Activated naive CD4-positive, alpha-beta T cell treated with anti-CD3 and anti-CD28 coated beads, Interleukin-2, amount 10 ng/mL, durations not matched to agents 7 days and 5 days (primary cell): Measurements from ENCODE around the gene PPP1R13B.

Experiments used
- CTCF ChIA-PET: fragments of 350-600 bp; sonication (Branson Sonifier 250); formaldehyde crosslinking; loops from one replicate; lab custom pipeline; 2021; ENCODE audit warnings: antibody characterized with exemption; lab: Charles Lee
- DNase-seq: peaks from one replicate; pipeline ENCODE4 v3.0.0-alpha.2; 2020
- H3K27ac Mint-ChIP-seq: one replicate; pipeline ENCODE4 v1.8.0; 2021; ENCODE audit warnings: mild to moderate bottlenecking, moderate library complexity, mixed read lengths
- H3K27me3 Mint-ChIP-seq: one replicate; pipeline ENCODE4 v1.8.0; 2021; ENCODE audit warnings: mild to moderate bottlenecking, mixed read lengths
- H3K36me3 Mint-ChIP-seq: one replicate; pipeline ENCODE4 v1.8.0; 2021; ENCODE audit warnings: mixed read lengths
- H3K4me1 Mint-ChIP-seq: one replicate; pipeline ENCODE4 v1.8.0; 2021; ENCODE audit warnings: mixed read lengths
- H3K4me3 Mint-ChIP-seq: one replicate; pipeline ENCODE4 v1.8.0; 2021; ENCODE audit warnings: mild to moderate bottlenecking, moderate library complexity, mixed read lengths
- H3K9me3 Mint-ChIP-seq: one replicate; pipeline ENCODE4 v1.8.0; 2021; ENCODE audit warnings: mixed read lengths

Gene PPP1R13B

DNA sequence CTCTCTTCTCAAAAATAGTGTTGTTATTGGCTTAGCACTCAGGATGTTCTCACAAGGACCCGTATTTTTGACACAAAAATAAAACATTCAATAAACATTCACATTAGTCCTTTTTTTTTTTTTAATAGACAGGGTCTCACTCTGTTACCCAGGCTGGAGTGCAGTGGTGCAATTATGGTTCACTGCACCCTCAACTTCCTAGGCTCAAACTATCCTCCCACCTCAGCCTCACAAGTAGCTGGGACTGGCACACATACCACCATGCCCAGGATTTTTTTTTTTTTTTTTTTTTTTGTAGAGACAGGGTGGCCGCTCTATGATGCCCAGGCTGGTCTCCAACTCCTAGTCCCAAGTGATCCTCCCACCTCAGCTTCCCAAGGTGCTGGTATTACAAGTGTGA is 27.0 kb downstream of the PPP1R13B start:
- no peak overlapping the region for H3K4me3 Mint-ChIP-seq
- CTCF ChIA-PET, result interaction anchor here (0.7 to 1.8 kb wide), 2 partner anchors 12 to 174 kb away, joined by 5 to 7 read pairs; no protein-coding TSS in a partner anchor
- H3K27ac Mint-ChIP-seq, result no peak overlapping the region
- H3K27me3 Mint-ChIP-seq, result peaks cover 4% of the 10 kb centered on the region
- H3K4me1 Mint-ChIP-seq, result peaks cover 6% of the 10 kb centered on the region
- H3K9me3 Mint-ChIP-seq, result no peaks in the 10 kb centered on the region
- no peak for DNase-seq
- H3K36me3 Mint-ChIP-seq, result no peaks in the 10 kb centered on the region

DNA sequence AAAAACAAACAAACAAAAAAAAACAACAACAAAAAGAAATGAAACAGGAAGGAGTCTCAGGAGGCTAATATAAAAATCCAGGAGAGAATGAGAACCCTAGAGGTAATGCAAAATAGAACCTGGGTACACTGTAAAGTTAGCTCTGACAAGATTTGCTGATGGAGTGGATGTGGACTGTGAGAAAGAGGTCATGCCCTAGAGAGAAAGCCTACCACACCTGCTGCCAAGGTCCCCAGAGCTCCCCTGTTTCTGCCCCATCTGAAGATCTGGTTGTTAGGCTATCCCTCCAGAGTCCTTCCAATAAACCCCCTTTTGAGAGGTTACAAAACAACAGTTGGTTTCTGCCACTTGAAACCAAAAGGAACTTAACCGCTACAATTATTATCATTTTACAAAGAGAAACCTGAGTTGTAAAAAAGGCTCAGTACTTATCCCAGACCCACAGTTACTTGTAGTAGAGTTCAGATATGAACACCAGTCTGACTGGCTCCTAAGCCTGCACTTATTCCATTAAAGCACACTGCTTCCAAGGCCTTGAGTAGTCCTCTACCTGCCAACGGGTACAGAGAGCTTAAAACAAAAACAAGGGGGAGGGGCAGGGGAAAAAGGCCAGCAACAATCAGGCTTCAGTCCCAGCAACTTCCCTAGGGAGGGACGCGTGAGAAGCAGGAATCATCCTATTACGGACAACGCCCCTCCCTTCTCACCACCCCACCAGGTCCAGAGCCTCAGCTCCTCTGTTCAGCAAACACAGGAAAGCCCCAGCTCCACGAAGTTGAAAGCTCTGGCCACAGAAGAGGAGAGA is 27.7 kb downstream of the PPP1R13B start:
- CTCF ChIA-PET, result interaction anchor here (0.7 to 1.8 kb wide), 2 partner anchors 11 to 175 kb away, joined by 5 to 7 read pairs; no protein-coding TSS in a partner anchor

DNA sequence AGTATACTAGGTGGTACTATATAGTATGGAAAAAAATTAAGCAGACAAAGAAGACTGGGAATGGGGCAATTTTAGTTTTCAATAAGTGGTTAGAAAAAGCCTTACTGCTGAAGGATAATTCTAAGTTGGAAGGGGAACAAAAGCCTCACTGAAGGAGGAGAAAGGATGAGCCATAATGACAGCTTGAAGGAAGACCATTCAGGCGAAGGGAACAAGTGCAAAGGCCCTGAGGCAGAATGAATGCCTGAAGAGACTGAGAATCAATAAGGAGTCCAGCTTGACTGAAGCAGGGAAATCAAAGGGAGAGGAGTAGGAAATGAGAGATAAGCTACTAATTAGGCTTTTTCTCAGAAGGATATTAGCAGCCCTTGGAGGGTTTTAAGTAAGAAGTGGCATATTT is 28.5 kb downstream of the PPP1R13B start:
- H3K36me3 Mint-ChIP-seq, result no peaks in the 10 kb centered on the region
- no peak overlapping the region for H3K27ac Mint-ChIP-seq
- H3K4me1 Mint-ChIP-seq, result peaks cover 6% of the 10 kb centered on the region
- no peaks in the 10 kb centered on the region for H3K9me3 Mint-ChIP-seq
- DNase-seq, result no peak
- H3K4me3 Mint-ChIP-seq, result no peak overlapping the region
- peaks cover 4% of the 10 kb centered on the region for H3K27me3 Mint-ChIP-seq
- CTCF ChIA-PET, result interaction anchor here (1.8 kb wide), 1 partner anchor 10 kb away, joined by 7 read pairs; no protein-coding TSS in a partner anchor

More for the DNA sequence above, 27.7 kb downstream of the PPP1R13B start:
- Mint-ChIP-seq H3K9me3 (no peaks in the 10 kb centered on the region), H3K4me3 (no peak overlapping the region), H3K36me3 (no peaks in the 10 kb centered on the region), H3K27me3 (peaks cover 4% of the 10 kb centered on the region), H3K4me1 (peaks cover 6% of the 10 kb centered on the region), H3K27ac (no peak overlapping the region)
- DNase-seq, result no peak

DNA sequence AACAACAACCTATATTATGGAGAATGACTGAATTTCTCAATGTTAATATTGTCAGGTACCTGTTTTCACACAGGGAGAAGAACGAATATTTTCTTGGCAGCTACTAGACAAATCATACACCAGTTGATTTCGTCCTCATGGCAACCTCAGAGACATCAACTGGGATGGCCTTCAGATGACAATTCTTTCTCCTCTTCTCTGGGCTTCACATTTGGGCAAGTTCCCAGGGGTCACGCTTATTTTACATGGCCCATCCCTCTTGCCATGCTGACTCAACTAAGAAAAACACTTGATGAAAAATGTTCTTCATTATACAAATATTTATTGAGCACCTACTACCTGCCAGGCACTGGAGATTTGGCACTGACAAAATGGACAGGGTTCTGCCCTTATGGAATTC is 29.0 kb downstream of the PPP1R13B start:
- CTCF ChIA-PET, result no interaction called here

DNA sequence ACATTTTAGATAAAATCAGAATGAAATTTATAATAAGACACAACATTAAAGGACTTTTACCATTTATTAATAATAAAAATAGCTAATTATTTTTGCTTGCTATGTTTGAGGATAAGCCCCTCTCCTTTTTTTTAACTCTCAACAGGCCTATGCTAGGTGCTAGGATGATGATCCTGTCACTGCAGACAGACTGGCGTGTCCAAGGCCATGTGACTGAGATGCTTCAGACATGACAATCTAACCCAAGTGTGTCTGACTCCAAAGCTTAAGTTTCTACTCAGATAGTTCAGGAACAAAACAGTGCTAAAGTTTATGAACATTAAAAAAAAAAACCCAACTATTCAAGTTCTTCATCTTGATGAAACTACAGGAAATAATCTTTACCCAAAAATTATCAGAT is 29.8 kb downstream of the PPP1R13B start:
- DNase-seq, result no peak
- peaks cover 6% of the 10 kb centered on the region for H3K4me1 Mint-ChIP-seq
- H3K9me3 Mint-ChIP-seq, result no peaks in the 10 kb centered on the region
- no peak overlapping the region for H3K27ac Mint-ChIP-seq
- CTCF ChIA-PET, result interaction anchor here (0.8 to 1.1 kb wide), 2 partner anchors 9 to 20 kb away, joined by 3 to 6 read pairs; no protein-coding TSS in a partner anchor
- no peak overlapping the region for H3K4me3 Mint-ChIP-seq
- H3K36me3 Mint-ChIP-seq, result no peaks in the 10 kb centered on the region
- peaks cover 4% of the 10 kb centered on the region for H3K27me3 Mint-ChIP-seq

More for the DNA sequence above, 29.0 kb downstream of the PPP1R13B start:
- H3K4me1 Mint-ChIP-seq, result peaks cover 6% of the 10 kb centered on the region
- H3K27me3 Mint-ChIP-seq, result peaks cover 4% of the 10 kb centered on the region
- H3K36me3 Mint-ChIP-seq, result no peaks in the 10 kb centered on the region
- H3K27ac Mint-ChIP-seq, result no peak overlapping the region
- no peaks in the 10 kb centered on the region for H3K9me3 Mint-ChIP-seq
- DNase-seq, result no peak
- H3K4me3 Mint-ChIP-seq, result no peak overlapping the region

DNA sequence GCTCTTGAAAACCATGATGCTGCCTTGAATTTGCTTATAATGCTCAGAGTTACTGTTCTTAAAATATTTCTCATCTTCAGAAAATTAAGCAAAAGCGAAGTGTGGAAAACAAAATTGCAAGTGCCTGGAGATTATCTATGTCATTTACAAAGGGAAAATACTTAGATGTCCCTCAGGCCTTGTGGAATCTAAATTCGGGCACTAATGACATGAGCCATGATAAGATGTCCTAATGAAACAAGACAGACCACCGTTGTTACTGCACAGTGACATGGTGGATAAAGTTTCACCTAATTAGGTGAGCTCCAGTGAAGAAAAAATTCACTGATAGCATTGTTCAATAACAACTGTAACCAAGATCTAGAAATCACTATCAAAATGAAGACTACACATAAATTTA is 30.4 kb downstream of the PPP1R13B start:
- Mint-ChIP-seq H3K4me3 (no peak overlapping the region), H3K36me3 (no peaks in the 10 kb centered on the region), H3K27ac (no peak overlapping the region), H3K27me3 (peaks cover 4% of the 10 kb centered on the region), H3K4me1 (peaks cover 6% of the 10 kb centered on the region), H3K9me3 (no peaks in the 10 kb centered on the region)
- DNase-seq, result no peak
- CTCF ChIA-PET, result interaction anchor here (0.8 to 1.1 kb wide), 2 partner anchors 9 to 20 kb away, joined by 3 to 6 read pairs; no protein-coding TSS in a partner anchor

DNA sequence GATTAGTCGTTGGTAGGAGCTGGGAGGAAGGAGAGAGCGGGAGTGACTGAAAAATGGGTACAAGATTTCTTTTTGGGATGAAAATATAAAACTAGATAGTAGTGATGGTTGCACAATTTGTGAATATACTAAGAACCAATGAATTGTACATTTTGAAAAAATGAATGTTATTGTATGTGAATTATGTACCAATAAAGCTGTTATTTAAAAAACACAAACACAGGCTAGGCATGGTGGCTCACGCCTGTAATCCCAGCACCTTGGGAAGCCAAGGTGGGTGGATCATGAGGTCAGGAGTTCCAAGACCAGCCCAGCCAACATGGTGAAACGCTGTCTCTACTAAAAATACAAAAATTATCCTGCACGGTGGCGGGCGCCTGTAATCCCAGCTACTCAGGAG is 32.1 kb downstream of the PPP1R13B start:
- H3K36me3 Mint-ChIP-seq, result no peaks in the 10 kb centered on the region
- CTCF ChIA-PET, result interaction anchor here (0.8 kb wide), 1 partner anchor 95 kb away, joined by 3 read pairs; no protein-coding TSS in a partner anchor

DNA sequence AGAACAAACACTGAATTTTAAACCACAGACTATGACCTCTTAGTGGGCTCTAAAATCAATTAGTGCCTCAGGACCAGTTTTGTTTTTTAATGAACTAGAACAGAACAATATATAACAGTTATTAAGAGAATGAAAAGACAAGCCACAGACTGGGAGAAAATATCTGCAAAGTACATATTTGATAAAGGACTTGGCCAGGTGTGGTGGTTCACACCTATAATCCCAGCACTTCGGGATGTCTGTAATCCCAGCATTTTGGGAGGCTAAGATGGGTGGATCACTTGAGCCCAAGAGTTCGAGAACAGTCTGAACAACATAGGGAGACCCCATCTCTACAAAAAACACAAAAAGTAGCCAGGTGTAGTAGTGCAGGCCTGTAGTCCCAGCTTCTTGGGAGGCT is 36.2 kb downstream of the PPP1R13B start:
- CTCF ChIA-PET, result interaction anchor here (0.6 to 1.0 kb wide), 4 partner anchors 21 to 99 kb away, joined by 3 to 6 read pairs (median 4); no protein-coding TSS in a partner anchor
- no peak overlapping the region for H3K4me3 Mint-ChIP-seq
- H3K36me3 Mint-ChIP-seq, result no peaks in the 10 kb centered on the region
- peaks cover 8% of the 10 kb centered on the region for H3K4me1 Mint-ChIP-seq
- H3K27me3 Mint-ChIP-seq, result no peaks in the 10 kb centered on the region
- no peak for DNase-seq
- H3K9me3 Mint-ChIP-seq, result no peaks in the 10 kb centered on the region
- H3K27ac Mint-ChIP-seq, result no peak overlapping the region

More for the DNA sequence above, 32.1 kb downstream of the PPP1R13B start:
- H3K4me3 Mint-ChIP-seq, result no peak overlapping the region
- H3K27me3 Mint-ChIP-seq, result no peaks in the 10 kb centered on the region
- H3K4me1 Mint-ChIP-seq, result peaks cover 6% of the 10 kb centered on the region
- H3K27ac Mint-ChIP-seq, result no peak overlapping the region
- H3K9me3 Mint-ChIP-seq, result no peaks in the 10 kb centered on the region
- DNase-seq, result no peak

DNA sequence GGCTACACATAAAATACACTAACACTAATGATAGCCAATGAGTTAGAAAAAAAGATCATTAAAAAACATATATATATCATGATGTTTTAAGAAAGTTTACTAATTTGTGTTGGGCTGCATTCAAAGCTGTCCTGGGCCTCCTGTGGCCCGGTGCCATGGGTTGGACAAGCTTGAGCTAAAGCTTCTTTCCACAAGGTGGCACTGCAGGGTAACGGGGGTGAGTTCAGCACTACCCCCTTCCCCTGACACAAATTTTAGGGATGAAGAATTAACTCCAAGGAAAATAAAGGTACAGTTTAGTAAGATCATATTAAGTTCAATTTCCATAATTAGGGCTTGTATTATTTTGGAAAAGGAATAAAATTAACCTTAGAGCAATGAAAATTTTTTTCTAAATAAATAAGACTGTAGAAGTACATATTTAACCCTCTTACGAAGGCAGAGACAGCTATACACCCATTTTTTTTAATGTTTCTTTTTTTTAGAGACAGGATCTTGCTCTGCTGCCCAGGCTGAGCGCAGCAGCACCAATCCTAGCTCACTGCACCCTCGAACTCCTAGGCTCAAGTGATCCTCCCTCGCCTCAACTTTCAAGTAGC is 38.9 kb downstream of the PPP1R13B start:
- DNase-seq, result peak; percentile 77
- Mint-ChIP-seq H3K9me3 (no peaks in the 10 kb centered on the region), H3K27ac (no peak overlapping the region), H3K4me1 (peaks cover 8% of the 10 kb centered on the region), H3K36me3 (no peaks in the 10 kb centered on the region), H3K27me3 (no peaks in the 10 kb centered on the region), H3K4me3 (no peak overlapping the region)
- CTCF ChIA-PET, result interaction anchor here (0.6 to 5.3 kb wide), 22 partner anchors 9 to 269 kb away, joined by 3 to 46 read pairs (median 5); partner anchors contain the start of gene RD3L

DNA sequence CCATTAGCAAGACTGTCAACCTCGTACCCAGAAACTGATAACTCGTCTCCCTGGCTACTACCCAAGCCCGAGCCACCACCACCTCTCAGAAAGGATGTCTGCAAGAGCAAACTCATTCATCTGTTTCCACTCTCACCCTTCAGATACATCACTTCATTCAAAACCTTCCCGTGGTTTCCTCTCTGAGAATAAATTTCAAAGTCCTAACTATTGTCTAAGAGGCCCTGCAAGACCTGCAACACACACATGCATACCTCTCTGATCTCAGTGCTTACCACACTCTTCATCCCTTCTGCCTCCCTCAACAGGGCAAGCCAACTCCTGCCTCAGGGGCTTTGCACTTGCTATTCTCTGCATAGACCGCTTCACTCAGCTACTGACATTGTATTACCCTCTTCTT is 40.6 kb downstream of the PPP1R13B start:
- H3K4me3 Mint-ChIP-seq, result no peak overlapping the region
- peaks cover 8% of the 10 kb centered on the region for H3K4me1 Mint-ChIP-seq
- CTCF ChIA-PET, result interaction anchor here (2.6 to 5.3 kb wide), 3 partner anchors 94 to 104 kb away, joined by 8 to 46 read pairs (median 16); no protein-coding TSS in a partner anchor
- H3K27ac Mint-ChIP-seq, result no peak overlapping the region
- no peaks in the 10 kb centered on the region for H3K27me3 Mint-ChIP-seq
- H3K36me3 Mint-ChIP-seq, result no peaks in the 10 kb centered on the region
- no peaks in the 10 kb centered on the region for H3K9me3 Mint-ChIP-seq
- peak; percentile 23 for DNase-seq

DNA sequence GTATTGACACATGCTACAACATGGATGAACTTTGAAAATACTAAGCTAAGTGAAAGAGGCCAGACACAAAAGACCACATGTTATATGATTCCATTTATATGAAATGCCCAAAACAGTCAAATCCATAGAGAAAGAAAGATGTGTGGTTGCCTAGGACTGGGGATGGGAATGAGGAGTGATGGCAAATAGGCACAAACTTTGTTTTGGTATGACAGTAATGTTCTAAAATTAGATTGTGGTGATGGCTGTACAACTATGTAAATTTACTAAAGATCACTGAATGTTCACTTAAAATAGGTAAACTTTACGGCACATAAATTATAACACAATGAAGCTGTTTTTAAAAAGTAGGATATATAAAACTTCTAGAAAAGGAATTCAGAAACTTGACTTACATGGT is 41.7 kb downstream of the PPP1R13B start:
- H3K27ac Mint-ChIP-seq, result no peak overlapping the region
- no peak for DNase-seq
- no peaks in the 10 kb centered on the region for H3K27me3 Mint-ChIP-seq
- H3K4me1 Mint-ChIP-seq, result peaks cover 8% of the 10 kb centered on the region
- H3K9me3 Mint-ChIP-seq, result no peaks in the 10 kb centered on the region
- H3K36me3 Mint-ChIP-seq, result no peaks in the 10 kb centered on the region
- H3K4me3 Mint-ChIP-seq, result no peak overlapping the region
- CTCF ChIA-PET, result interaction anchor here (0.8 to 5.3 kb wide), 6 partner anchors 12 to 105 kb away, joined by 3 to 46 read pairs (median 6); no protein-coding TSS in a partner anchor

DNA sequence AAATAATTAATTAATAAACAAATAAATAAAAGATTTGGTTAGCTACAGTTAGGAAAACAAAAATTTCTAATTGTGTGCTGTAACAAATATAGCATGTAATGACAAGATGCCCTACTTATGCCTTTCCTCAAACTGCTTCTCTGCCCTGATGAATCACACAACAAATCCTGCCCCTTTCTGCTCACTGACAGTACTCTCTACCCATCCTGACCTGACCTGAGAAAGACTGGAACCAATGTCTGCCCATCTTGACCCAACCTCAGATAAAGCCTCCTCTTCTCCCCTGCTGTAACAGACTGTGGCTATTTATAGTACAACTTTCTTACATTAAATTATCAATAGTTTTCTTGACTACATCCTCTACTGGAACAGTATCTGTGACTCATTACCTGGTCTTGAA is 43.7 kb downstream of the PPP1R13B start:
- no peaks in the 10 kb centered on the region for H3K27me3 Mint-ChIP-seq
- no peak overlapping the region for H3K27ac Mint-ChIP-seq
- H3K36me3 Mint-ChIP-seq, result no peaks in the 10 kb centered on the region
- H3K4me3 Mint-ChIP-seq, result no peak overlapping the region
- CTCF ChIA-PET, result no interaction called here
- DNase-seq, result no peak
- peaks cover 8% of the 10 kb centered on the region for H3K4me1 Mint-ChIP-seq
- H3K9me3 Mint-ChIP-seq, result no peaks in the 10 kb centered on the region

DNA sequence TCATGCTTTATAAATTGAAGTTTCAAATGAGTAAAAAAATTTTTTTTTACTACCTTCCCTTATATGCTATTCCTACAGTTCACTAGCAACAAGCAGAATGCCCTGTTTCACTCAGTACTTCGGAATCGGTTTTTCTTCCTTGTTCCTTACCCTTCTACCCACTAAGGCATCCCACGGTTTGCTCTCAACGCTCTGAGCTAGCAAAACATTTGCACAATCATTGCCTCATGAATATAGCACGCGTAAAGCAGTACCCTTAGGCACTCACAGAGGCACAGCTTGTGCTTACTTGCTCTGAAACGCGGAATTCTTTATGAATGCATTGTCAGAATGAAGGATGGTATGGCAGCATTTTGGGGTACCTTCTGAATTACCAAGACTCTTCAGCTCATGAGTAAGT is 45.0 kb downstream of the PPP1R13B start:
- Mint-ChIP-seq H3K4me1 (peaks cover 8% of the 10 kb centered on the region), H3K9me3 (no peaks in the 10 kb centered on the region), H3K27me3 (no peaks in the 10 kb centered on the region), H3K4me3 (no peak overlapping the region), H3K27ac (no peak overlapping the region), H3K36me3 (no peaks in the 10 kb centered on the region)
- CTCF ChIA-PET, result no interaction called here
- no peak for DNase-seq

DNA sequence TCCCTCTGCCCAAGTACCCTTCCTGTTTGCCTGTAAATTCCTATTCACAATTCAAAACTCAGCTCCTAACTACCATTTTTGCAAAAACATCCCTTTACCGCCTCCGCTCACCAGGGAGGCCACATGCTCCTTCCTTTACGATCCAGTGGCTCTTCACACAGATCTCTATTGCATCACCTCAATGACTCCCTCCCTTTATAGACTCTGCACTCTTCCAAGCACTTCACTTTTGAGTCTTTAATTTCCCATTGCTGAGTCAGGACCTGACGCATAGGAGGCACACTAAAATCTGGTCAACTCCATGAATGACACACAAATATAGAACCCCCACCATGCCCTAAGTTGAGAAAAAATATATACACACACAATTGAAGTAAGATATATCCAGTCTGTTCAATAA is 45.9 kb downstream of the PPP1R13B start:
- no peaks in the 10 kb centered on the region for H3K36me3 Mint-ChIP-seq
- H3K27me3 Mint-ChIP-seq, result no peaks in the 10 kb centered on the region
- CTCF ChIA-PET, result no interaction called here
- peaks cover under 1% of the 10 kb centered on the region for H3K4me1 Mint-ChIP-seq
- H3K9me3 Mint-ChIP-seq, result no peaks in the 10 kb centered on the region
- H3K27ac Mint-ChIP-seq, result no peak overlapping the region
- no peak for DNase-seq
- H3K4me3 Mint-ChIP-seq, result no peak overlapping the region
